Measurements from ENCODE around the gene TEP1. TPM values are rescaled to one million over a fixed set of nuclear protein-coding genes. Genes with fewer than 3 reads are reported as not detected.

The TEP1 gene
- total and polyA plus RNA-seq, 2 of the 13 experiments (the other 11 are each of a cell fraction or from before 2014, with no cell fraction given) = 11.0 to 12.8 TPM

DNA sequence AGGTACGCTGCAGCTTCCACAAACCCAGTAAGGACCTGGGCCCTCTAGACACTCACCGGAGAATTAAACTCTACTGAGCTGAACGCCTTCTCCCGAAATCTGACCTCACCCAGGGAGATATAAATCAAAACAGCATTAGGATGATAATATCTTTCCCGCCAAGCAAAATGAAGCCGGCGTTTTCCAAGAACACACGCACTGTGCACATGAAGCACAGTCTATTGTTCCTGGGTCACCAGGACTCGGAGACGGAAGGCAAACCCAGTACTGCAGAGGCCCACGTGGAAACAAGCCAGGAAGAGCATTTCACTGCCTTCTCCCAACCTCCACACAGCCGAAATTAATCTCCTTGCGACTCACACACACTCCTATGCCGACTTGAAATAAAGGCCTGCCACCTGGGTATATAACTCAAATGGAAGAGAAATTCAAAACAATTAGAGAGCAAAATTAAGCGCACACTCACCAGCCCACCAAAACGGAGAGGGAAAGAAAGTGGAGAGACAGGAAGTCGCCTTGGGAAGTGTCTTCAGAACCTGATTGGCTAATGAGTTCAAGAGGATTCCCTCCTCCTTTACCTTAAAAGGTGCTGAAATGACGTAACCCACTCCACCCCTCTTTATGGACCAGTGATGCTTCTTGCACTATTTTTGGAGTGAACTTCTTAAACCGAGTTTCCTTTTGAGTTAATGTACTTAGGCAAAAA lies 80.4 kb downstream of the TEP1 start, which contains the start of gene CCNB1IP1 (continued):
- TF ChIP-seq BCL6 (CRISPR knock-in tag; IDR thresholded peaks at IDR 0.05) (peak; percentile 19), FOXA1 (IDR thresholded peaks at IDR 0.05) (no peak), FOXA1 (CRISPR knock-in tag; IDR thresholded peaks at IDR 0.05) (no peak), ZNF20 (CRISPR knock-in tag; IDR thresholded peaks at IDR 0.05) (no peak), ZNF350 (CRISPR knock-in tag; IDR thresholded peaks at IDR 0.05; ENCODE audit: borderline replicate concordance, low read depth) (peak; percentile 66; the same call in 1 of the 2 replicates), ZNF563 (CRISPR knock-in tag; IDR thresholded peaks at IDR 0.05) (0 out of 2 replicates have a peak, but pooled peaks have one; percentile 57), SOX13 (IDR thresholded peaks at IDR 0.05) (no peak; the same call in 1 of the 2 replicates), SOX13 (CRISPR knock-in tag; conservative IDR thresholded peaks at IDR 0.05 in 1 of 2, IDR thresholded peaks at IDR 0.05 in 1 of 2) (no peak), CBX1 (IDR thresholded peaks at IDR 0.05; ENCODE audit: low read depth) (no peak), FOXK1 (CRISPR knock-in tag; IDR thresholded peaks at IDR 0.05; ENCODE audit: borderline replicate concordance, low read depth) (peak; percentile 39; the same call in 1 of the 2 replicates), SETDB1 (CRISPR knock-in tag; IDR thresholded peaks at IDR 0.05; ENCODE audit: borderline replicate concordance) (no peak), ZNF850 (CRISPR knock-in tag; conservative IDR thresholded peaks at IDR 0.05) (no peak), ZNF83 (CRISPR knock-in tag; IDR thresholded peaks at IDR 0.05; ENCODE audit: borderline replicate concordance) (0 out of 2 replicates have a peak, but pooled peaks have one; percentile 46), ZBTB1 (CRISPR knock-in tag; IDR thresholded peaks at IDR 0.05; ENCODE audit: borderline replicate concordance) (no peak), PAF1 (CRISPR knock-in tag; IDR thresholded peaks at IDR 0.05) (no peak)
- TF ChIP-seq, protein P1, sequence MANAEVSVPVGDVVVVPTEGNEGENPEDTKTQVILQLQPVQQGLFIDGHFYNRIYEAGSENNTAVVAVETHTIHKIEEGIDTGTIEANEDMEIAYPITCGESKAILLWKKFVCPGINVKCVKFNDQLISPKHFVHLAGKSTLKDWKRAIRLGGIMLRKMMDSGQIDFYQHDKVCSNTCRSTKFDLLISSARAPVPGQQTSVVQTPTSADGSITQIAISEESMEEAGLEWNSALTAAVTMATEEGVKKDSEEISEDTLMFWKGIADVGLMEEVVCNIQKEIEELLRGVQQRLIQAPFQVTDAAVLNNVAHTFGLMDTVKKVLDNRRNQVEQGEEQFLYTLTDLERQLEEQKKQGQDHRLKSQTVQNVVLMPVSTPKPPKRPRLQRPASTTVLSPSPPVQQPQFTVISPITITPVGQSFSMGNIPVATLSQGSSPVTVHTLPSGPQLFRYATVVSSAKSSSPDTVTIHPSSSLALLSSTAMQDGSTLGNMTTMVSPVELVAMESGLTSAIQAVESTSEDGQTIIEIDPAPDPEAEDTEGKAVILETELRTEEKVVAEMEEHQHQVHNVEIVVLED (CRISPR knock-in tag; IDR thresholded peaks at IDR 0.05; ENCODE audit: borderline replicate concordance) = peak; percentile 35; the same call in 1 of the 2 replicates
- TF ChIP-seq, protein P2, sequence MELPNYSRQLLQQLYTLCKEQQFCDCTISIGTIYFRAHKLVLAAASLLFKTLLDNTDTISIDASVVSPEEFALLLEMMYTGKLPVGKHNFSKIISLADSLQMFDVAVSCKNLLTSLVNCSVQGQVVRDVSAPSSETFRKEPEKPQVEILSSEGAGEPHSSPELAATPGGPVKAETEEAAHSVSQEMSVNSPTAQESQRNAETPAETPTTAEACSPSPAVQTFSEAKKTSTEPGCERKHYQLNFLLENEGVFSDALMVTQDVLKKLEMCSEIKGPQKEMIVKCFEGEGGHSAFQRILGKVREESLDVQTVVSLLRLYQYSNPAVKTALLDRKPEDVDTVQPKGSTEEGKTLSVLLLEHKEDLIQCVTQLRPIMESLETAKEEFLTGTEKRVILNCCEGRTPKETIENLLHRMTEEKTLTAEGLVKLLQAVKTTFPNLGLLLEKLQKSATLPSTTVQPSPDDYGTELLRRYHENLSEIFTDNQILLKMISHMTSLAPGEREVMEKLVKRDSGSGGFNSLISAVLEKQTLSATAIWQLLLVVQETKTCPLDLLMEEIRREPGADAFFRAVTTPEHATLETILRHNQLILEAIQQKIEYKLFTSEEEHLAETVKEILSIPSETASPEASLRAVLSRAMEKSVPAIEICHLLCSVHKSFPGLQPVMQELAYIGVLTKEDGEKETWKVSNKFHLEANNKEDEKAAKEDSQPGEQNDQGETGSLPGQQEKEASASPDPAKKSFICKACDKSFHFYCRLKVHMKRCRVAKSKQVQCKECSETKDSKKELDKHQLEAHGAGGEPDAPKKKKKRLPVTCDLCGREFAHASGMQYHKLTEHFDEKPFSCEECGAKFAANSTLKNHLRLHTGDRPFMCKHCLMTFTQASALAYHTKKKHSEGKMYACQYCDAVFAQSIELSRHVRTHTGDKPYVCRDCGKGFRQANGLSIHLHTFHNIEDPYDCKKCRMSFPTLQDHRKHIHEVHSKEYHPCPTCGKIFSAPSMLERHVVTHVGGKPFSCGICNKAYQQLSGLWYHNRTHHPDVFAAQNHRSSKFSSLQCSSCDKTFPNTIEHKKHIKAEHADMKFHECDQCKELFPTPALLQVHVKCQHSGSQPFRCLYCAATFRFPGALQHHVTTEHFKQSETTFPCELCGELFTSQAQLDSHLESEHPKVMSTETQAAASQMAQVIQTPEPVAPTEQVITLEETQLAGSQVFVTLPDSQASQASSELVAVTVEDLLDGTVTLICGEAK (IDR thresholded peaks at IDR 0.05) = no peak
- TF ChIP-seq, protein P2 (CRISPR knock-in tag; IDR thresholded peaks at IDR 0.05) = no peak
